Endodermal cell (in vitro differentiated cells): ENCODE data around the gene SERPINB3. TPM values are rescaled to one million over a fixed set of nuclear protein-coding genes. Genes with fewer than 3 reads are reported as not detected.
A peak's percentile ranks its signal among the peaks of the same experiment; 100 is the strongest.

Experiments used
- DNase-seq: peaks from one replicate; pipeline ENCODE4 v3.0.0-alpha.2; 2017
- H3K27ac ChIP-seq: 2 replicates; pipeline ENCODE4 v1.5.1; 2013; ENCODE audit warnings: mild to moderate bottlenecking, low read depth, low read length, moderate library complexity
- H3K27me3 ChIP-seq: 2 replicates; pipeline ENCODE4 v1.6.1; 2013; ENCODE audit warnings: mild to moderate bottlenecking, low read length, moderate library complexity; ENCODE audit not compliant: insufficient read depth, control insufficient read depth, poor library complexity, severe bottlenecking
- H3K36me3 ChIP-seq: 2 replicates; pipeline ENCODE4 v1.7.0; 2013; ENCODE audit warnings: mild to moderate bottlenecking, low read length, moderate library complexity; ENCODE audit not compliant: control insufficient read depth, insufficient read depth
- H3K4me1 ChIP-seq: one replicate; pipeline ENCODE4 v1.7.0; 2013; ENCODE audit warnings: low read length; ENCODE audit not compliant: control insufficient read depth, insufficient read depth
- H3K4me3 ChIP-seq: 2 replicates; pipeline ENCODE4 v1.5.1; 2013; ENCODE audit warnings: mild to moderate bottlenecking, low read length, moderate library complexity
- H3K9ac ChIP-seq: 2 replicates; pipeline ENCODE4 v1.6.1; 2013; ENCODE audit warnings: mild to moderate bottlenecking, low read length, moderate library complexity; ENCODE audit not compliant: poor library complexity, severe bottlenecking; ENCODE audit errors: extremely low read depth
- H3K9me3 ChIP-seq: 2 replicates; pipeline ENCODE4 v1.6.1; 2013; ENCODE audit warnings: mild to moderate bottlenecking, low read length, moderate library complexity; ENCODE audit not compliant: control insufficient read depth
- H3K27ac Mint-ChIP-seq: 2 replicates; pipeline ENCODE4 v1.8.0; 2020; ENCODE audit warnings: mixed read lengths
- H3K27me3 Mint-ChIP-seq: 2 replicates; pipeline ENCODE4 v1.8.0; 2021; ENCODE audit warnings: mild to moderate bottlenecking, mixed read lengths; ENCODE audit not compliant: insufficient read depth
- H3K36me3 Mint-ChIP-seq: 2 replicates; pipeline ENCODE4 v1.8.0; 2020; ENCODE audit warnings: low read depth, mixed read lengths
- H3K4me1 Mint-ChIP-seq: 2 replicates; pipeline ENCODE4 v1.8.0; 2020; ENCODE audit warnings: mixed read lengths
- H3K4me3 Mint-ChIP-seq: 2 replicates; pipeline ENCODE4 v1.8.0; 2020; ENCODE audit warnings: mild to moderate bottlenecking, moderate library complexity, mixed read lengths
- H3K9me3 Mint-ChIP-seq: 2 replicates; pipeline ENCODE4 v1.8.0; 2020; ENCODE audit warnings: mild to moderate bottlenecking, mixed read lengths
- WGBS, 2 experiments: methylation state at CpG; one replicate each; pipeline versions ENCODE4 v1.1.5 to v1.1.7; 2013; ENCODE audit warnings: missing lambda C conversion rate in 2 of 2, mixed read lengths in 1 of 2; ENCODE audit not compliant: insufficient coverage in 1 of 2, insufficient read length in 1 of 2; 5-methylcytosine and 5-hydroxymethylcytosine counted together
- total RNA-seq, 2 donors: library from RNA; stranded (reverse); fragmentation: NEBNext Ultra II Directional in 1 of 2; extraction: Animal tissue kit (Norgen Biotek cat#: 25700) in 1 of 2; gene quantifications; 2 replicates in 1 of 2; 3 replicates in 1 of 2; pipeline ENCODE4 v1.2.1, GENCODE V29; 2021
- TF ChIP-seq, protein P1 (sequence below): fragments of 200-600 bp; sonication (generic); conservative IDR thresholded peaks from 2 replicates; pipeline ENCODE4 v1.5.0; 2021; ENCODE audit warnings: antibody characterized with exemption, mild to moderate bottlenecking

Gene SERPINB3
- total RNA-seq, 2 donors from 2014 or later = not detected

DNA sequence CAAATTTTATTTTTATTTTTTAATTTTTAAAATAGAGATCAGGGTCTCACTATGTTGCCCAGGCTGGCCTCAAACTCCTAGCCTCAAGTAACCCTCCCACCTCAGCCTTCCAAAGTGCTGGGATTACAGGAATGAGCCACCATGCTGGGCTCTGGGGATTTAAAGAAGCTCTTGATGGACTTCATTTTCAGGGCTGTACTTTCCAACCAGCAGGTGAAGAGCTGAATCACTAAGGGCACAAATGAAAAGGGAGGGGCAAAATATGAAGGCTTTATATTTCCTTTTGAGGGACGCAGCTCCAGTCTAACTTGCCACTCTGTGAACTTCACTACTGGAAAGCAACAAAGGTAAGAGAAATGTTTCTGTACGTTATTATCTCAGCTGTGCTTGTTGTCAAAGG is 41.0 kb upstream of the SERPINB3 start, which contains the start of gene SERPINB11:
Gene SERPINB11, plus strand, starts transcription at position 301 of the 400 bp plus-strand sequence. CDS start 7,234 bp downstream, outside the sequence.
- DNase-seq = no peak
- Histone ChIP-seq H3K9me3 (no peaks in the 10 kb centered on the region), H3K9ac (no peak within 1 kb of the TSS), H3K4me1 (no peaks in the 10 kb centered on the region), H3K4me3 (no peak within 1 kb of the TSS), H3K36me3 (no peaks in the 10 kb centered on the region), H3K27ac (no peak within 1 kb of the TSS), H3K27me3 (no peaks in the 10 kb centered on the region)
- TF ChIP-seq, protein P1, sequence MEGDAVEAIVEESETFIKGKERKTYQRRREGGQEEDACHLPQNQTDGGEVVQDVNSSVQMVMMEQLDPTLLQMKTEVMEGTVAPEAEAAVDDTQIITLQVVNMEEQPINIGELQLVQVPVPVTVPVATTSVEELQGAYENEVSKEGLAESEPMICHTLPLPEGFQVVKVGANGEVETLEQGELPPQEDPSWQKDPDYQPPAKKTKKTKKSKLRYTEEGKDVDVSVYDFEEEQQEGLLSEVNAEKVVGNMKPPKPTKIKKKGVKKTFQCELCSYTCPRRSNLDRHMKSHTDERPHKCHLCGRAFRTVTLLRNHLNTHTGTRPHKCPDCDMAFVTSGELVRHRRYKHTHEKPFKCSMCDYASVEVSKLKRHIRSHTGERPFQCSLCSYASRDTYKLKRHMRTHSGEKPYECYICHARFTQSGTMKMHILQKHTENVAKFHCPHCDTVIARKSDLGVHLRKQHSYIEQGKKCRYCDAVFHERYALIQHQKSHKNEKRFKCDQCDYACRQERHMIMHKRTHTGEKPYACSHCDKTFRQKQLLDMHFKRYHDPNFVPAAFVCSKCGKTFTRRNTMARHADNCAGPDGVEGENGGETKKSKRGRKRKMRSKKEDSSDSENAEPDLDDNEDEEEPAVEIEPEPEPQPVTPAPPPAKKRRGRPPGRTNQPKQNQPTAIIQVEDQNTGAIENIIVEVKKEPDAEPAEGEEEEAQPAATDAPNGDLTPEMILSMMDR = no peak
- H3K4me1 Mint-ChIP-seq = no peaks in the 10 kb centered on the region
- no peaks in the 10 kb centered on the region for H3K36me3 Mint-ChIP-seq
- H3K27ac Mint-ChIP-seq = no peak within 1 kb of the TSS
- 89% methylated on average over 2 of the region's 2 CpGs for WGBS, 2 experiments
- no peak within 1 kb of the TSS for H3K4me3 Mint-ChIP-seq
- H3K27me3 Mint-ChIP-seq = no peaks in the 10 kb centered on the region
- no peaks in the 10 kb centered on the region for H3K9me3 Mint-ChIP-seq

DNA sequence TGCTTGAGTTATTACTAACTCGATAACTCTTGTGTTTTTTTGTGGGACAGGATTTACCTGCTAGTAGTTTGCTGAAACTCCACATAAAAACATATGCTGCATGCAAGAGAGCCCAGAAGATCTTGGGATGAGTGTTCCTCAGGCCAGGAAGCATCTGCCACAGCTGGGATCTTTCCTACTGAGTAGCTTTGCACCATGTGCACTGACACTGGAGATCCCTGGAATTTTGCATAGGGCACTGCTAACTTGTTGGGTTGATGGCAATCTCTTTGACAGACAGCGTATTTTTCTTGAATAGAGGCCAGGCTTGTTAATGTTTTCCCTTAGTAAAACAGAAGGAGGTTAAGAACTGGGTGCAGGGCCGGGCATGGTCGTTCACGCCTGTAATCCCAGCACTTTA is 40.3 kb upstream of the SERPINB3 start:
- H3K4me3 Mint-ChIP-seq = no peak overlapping the region
- no peaks in the 10 kb centered on the region for H3K36me3 Mint-ChIP-seq
- Histone ChIP-seq H3K4me1 (no peaks in the 10 kb centered on the region), H3K9me3 (no peaks in the 10 kb centered on the region), H3K27ac (no peak overlapping the region), H3K27me3 (no peaks in the 10 kb centered on the region), H3K36me3 (no peaks in the 10 kb centered on the region), H3K4me3 (no peak overlapping the region), H3K9ac (no peak overlapping the region)
- TF ChIP-seq, protein P1 = no peak
- no peak overlapping the region for H3K27ac Mint-ChIP-seq
- no peaks in the 10 kb centered on the region for H3K9me3 Mint-ChIP-seq
- H3K4me1 Mint-ChIP-seq = no peaks in the 10 kb centered on the region
- no peak for DNase-seq
- 72 to 87% methylated on average over 2 to 5 of the region's 5 CpGs for WGBS, 2 experiments
- H3K27me3 Mint-ChIP-seq = no peaks in the 10 kb centered on the region

DNA sequence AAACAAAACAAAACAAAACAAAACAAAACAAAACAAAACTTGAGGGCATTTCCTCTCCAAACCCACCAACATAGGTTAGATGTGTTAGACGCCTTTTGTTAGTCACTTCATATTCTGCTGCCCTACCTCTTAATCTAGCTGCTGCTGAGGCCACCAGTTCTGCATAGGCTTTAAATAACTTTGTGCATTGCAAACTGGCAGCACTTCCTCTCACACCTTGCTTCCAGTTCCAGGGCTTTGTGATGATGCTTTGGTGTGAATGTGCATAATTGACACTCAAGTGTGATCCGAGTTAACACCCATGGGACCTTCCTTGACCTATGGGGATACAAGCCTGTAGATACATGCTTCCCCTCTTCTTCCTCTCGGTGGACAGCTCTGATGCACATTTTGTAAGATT is 38.8 kb upstream of the SERPINB3 start:
- TF ChIP-seq, protein P1 = no peak
- Histone ChIP-seq H3K27ac (no peak overlapping the region), H3K27me3 (no peaks in the 10 kb centered on the region), H3K4me1 (no peaks in the 10 kb centered on the region), H3K4me3 (no peak overlapping the region), H3K9ac (no peak overlapping the region), H3K9me3 (no peaks in the 10 kb centered on the region), H3K36me3 (no peaks in the 10 kb centered on the region)
- peak; percentile 49 for DNase-seq
- 84 to 95% methylated on average over 2 to 3 of the region's 3 CpGs for WGBS, 2 experiments
- Mint-ChIP-seq H3K27ac (peak overlapping the region; percentile 28), H3K9me3 (no peaks in the 10 kb centered on the region), H3K27me3 (no peaks in the 10 kb centered on the region), H3K36me3 (no peaks in the 10 kb centered on the region), H3K4me3 (no peak overlapping the region), H3K4me1 (no peaks in the 10 kb centered on the region)
